ENCODE data around the gene TSPAN4.

The TSPAN4 gene

DNA sequence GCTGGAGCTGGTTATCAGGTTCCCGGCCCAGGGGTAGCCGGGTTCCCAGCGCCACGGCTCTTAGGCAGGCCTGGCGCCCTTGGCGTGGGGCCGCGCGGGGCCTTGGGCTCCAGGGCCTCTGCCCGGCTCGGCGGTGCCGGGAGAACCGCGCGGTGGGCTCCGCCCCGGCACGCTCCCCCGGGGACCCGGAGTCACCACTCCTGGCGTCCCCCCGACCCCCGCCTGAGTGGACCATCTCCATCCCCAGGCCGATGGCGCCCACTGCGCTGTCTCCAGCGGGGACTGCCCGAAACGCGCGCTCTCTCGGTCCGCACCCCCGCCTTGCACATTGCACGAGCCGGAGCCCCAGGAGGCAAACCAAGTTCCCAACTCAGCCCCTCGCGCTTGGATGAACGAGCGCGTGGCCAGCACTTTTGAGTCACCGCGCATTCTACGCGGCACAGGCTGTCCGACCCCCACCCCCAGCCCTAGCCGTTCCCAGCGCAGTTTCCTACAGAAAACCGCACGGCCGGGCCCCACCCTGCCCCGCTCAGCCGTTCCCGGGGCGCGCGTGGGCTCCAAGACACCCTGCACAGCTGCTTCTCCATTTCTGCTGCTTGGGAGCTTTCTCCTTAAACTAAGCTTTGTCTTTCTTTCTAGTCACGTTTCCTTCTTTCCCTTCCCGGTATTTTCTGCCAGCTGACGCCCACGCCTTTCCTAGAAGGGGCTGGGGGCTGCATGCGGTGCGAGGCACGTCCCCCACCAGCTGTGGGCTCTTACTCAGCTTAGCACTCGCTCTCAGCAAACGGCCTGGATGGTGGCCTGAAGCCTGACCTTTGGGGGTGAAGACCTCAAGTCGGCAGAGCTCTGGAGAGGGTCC, 68.6 kb downstream of the TSPAN4 start:
- DNase-seq (ENCODE audit: low spot score) = peak; percentile 44

DNA sequence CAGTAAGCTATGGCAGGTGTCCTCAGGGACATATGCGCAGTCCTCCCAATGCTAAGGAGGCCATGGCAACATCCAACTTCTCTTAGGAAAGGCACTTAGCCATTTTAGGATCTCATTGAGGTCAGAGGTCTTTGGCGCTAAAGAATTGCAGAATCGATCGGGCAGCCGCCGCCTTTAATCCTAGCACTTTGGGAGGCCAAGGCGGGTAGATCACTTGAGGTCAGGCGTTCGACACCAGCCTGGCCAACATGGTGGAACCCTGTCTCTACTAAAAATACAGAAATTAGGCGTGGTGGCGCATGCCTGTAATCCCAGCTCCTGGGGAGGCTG, 69.2 kb downstream of the TSPAN4 start:
- DNase-seq (ENCODE audit: low spot score) = no peak

- no peak for DNase-seq (ENCODE audit: low spot score)
Observed at GRCh38 chr11:912266-912665, 69.6 kb downstream of the TSPAN4 start.

GRCh38 chr11:913043-913442, 70.4 kb downstream of the TSPAN4 start:
- DNase-seq (ENCODE audit: low spot score) = no peak

DNA sequence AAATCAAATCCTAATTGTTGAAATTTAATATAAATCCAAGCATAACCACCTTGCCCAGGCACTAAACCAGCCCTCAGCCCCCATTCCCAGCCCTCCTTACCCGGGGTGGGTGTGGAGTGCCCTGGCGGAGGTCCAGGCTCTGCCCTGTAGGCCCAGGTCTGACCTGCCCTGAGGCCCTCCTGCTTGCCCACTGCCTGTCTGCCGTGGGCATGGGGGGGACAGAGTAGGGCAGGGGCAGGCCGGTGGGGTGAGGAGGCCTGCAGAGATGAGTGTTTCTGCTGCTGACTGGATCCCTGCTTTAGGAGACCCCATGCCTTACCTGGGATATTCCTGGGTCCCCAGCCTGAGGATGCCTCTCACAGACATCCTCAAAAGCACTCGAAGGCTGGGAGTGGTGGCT, 71.6 kb downstream of the TSPAN4 start:
- DNase-seq (ENCODE audit: low spot score) = no peak

GRCh38 chr11:914747-915501, 72.3 kb downstream of the TSPAN4 start:
- DNase-seq (ENCODE audit: low spot score) = no peak

All from HuH-7.5 (cell line).